HG02943 (cell line): ENCODE measurements around the gene CPXM2.

Source experiments
- ATAC-seq: cut with Tn5 transposase; IDR thresholded peaks from one replicate; pipeline ENCODE4 v1.9.1; 2021; ENCODE audit warnings: mild to moderate bottlenecking, low read depth, moderate library complexity; ENCODE audit not compliant: unreplicated experiment

Gene CPXM2

DNA sequence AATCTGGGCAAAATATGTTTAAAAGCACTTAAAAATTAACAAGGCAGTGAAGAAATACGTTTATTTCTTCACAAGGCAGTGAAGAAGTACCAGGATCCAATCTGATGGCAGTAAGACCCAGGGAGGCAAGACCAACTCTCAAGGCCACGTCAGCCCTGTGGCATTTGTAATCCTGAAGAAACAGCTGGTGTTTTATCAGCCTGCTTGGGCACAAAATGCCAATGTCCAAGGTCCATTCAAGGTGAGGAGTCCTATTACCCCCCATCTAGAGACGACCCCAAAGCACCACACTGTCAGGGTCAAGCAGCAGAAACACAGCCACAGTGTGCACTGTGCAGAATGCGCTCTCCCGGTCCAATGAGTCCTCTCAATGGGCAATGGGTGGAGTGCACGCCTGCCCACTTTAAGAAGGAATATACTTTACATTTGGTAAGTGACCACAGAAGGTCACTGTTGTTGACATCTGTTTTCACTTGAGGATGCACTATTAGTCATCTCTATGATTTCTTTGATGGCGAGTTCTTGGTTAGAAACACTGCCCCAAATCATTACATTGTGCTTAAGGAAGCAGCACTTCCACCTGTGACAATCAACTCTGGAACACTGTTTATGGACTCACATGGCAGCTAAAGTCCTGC is 12.8 kb downstream of the CPXM2 start:
- no peak for ATAC-seq

DNA sequence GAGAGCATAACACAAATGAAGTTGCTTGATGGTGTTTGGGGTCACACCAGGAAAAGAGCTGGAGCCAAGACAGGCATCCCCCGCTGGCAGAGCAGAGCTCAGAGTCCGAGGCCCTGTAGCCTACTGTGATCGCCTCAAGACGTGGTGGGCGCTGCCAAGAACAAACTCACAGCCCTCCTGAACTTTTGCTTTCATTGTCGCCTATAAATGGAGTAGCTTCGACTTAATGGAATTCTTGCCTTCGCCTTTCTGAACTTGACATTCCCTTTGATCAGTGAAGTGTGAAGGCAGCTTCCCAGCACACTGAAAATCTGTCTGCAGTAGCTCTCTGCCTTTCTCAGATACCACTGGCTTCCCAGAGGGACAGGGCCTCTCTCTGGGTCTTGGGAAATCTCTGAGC is 21.3 kb downstream of the CPXM2 start:
- ATAC-seq: no peak

DNA sequence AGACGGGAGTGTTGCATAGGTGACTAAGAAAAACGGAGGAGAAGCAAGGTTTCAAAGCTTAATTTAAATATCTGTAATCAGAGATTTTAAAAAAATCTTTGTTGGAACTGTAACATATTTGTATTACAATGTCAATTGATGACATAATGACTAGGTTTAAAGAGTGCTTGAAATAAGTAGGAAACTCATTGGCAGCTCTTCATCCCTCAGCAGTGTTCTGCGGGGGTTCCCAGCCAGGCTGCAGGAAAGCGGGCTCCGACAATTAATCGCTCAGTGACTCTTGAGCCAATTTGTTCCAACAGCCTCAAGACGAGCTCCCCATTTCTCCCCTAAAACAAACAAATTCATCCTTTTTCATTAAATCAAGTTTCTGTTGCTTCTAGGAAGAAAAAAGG is 22.6 kb downstream of the CPXM2 start:
- ATAC-seq: no peak

DNA sequence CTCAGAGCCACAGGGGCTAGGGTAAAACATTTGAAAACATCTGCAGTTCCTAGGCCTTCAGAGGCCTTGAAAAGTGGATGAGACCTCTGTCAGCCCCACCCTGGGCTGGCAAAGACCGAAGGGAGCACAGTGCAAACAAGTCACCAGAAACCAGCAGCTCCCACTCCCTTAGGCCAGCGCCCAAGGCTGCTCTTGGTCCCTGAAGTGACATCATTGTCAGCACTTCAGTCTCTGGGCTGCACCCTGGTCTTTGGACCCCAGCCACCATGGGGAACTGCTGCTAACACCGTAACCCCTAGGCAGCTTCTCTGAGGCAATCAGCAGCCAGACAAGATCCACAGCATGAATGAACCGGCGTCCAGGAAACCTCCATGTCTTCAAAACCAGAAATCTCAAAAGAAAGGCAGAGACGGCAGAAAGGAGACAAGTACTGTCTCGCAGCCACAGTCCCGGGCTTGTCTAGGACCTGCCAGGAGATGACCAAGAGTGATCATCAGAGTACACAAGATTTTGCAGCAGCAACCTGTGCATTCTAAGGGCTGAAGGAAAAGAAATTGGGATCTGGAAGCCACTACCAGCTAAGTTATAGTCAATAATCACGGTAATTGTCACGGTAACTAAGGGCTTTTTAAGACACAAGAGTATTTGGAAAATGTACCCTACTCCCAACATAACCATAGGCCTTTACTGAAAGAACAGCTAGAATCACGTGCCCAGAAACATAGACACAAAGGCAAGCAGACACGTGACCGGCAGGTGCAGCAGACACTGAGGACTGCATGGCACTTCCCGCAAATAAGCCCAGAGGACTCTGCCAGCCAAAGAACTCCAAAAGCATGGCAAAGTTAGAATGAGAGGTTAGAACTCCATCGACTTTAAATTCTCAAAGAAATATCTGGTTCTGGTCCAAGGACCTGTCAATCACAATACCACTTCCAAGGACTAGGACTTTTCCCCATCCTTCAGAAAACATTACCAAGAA is 23.3 kb downstream of the CPXM2 start:
- no peak for ATAC-seq

DNA sequence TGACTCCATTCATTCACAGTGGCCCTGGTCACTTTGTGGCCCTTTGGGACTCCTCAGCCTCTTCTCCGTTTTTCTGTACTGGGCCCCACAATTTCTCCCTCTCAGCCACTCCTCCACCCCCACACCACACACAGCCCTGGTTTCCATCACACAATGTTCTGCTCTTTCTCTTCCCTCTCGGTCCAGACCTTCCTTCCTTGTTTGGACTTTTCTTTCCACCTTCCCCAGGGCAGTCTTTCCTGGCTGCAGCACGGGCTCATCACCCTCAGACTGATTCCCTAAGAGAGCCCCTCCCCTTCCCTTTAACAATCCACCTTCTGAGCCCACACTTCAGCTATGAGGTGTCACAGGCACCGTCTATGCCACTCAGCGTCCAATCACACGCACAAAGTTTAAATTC is 25.7 kb downstream of the CPXM2 start:
- no peak for ATAC-seq

DNA sequence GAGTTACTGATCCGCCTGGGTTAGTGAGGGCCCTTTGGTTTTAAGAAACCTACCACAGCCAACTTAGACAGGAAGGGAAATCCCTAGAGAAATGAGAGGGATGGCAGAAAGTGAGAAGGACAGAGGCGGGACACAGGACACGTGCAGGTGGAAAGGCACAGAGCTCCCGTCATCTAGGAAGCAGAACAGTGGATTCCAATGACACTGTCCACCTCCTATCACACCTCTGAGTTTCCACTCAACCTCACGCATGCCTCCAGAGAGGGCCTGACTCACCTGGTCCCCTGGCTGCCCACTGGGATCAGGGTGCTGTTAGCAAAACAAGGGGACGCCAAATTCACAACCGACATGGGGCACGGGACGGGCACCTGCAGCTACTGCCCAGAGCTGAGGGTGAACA is 26.3 kb downstream of the CPXM2 start:
- ATAC-seq: no peak

DNA sequence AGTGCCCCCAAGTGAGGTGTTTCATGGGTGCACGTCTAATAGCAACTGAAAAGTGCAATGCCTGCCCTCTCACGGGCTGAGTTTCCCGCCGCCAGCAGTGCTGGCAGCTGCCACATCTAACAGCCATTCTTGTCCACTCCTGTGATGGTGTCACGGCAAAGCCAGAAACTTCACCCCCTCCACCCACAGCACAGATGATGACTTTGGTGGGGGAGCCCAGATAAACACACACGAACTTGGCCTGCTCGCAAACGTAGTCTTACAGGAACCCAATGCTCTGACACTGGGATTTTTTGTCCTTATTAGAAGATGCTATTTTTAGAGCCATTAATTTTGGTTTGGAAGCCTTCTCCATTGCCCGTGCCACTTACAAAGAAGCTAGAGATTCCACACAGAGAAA is 26.7 kb downstream of the CPXM2 start:
- no peak for ATAC-seq

DNA sequence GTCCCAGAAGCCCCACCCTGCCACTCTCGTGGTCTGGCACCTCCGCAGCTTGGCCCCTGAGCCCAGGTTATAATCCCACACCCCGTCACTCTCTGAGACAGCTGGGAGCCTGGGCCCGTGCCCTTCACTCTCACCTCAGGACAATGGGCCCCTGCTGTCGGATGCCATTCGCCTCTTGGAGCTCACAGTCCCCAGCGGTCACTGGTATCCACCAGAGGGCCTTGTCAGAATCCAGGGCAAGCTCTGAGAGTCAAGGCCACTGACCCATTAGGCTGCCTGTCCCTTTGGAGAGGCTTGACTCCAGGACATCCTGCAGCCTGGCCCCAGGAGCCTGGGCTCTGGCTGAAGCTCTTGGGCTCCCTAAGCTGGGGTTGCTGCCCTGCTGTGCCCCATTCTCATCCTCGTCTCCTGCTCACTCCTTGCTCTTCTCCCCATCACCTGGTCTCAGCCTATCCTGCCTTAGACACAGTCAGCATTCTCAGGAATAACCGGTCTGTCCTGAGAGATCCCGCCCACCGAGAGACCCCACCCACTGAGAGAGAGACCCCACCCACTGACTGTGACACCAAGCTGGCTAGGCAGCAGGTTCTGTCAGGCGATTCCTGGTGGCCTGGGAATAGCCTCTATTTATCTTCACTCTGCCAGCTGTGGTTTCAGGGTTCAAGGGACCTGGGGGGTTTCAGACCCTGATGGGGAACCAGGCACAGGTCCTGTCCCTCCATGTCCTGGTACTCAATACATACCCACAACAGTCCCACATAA is 27.7 kb downstream of the CPXM2 start:
- ATAC-seq: no peak

DNA sequence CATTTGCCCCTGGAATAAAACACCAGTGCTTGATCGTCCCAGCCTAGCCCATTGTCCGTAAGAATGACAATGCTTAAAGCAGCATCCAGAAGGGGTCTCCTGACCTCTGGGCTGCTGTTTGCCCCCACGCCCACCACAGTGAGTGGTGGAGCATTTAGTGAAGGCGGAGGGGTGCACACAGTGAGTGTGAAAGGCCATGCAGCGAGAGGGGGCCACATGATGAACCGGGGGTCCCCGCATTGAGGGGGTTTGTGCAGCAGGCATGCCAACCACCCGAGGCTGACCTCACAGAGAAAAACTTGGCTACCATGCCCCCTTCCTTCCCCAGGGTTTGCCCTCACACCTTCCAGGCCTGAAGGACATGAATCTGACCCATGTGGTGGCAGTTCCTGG is 28.4 kb downstream of the CPXM2 start:
- no peak for ATAC-seq

DNA sequence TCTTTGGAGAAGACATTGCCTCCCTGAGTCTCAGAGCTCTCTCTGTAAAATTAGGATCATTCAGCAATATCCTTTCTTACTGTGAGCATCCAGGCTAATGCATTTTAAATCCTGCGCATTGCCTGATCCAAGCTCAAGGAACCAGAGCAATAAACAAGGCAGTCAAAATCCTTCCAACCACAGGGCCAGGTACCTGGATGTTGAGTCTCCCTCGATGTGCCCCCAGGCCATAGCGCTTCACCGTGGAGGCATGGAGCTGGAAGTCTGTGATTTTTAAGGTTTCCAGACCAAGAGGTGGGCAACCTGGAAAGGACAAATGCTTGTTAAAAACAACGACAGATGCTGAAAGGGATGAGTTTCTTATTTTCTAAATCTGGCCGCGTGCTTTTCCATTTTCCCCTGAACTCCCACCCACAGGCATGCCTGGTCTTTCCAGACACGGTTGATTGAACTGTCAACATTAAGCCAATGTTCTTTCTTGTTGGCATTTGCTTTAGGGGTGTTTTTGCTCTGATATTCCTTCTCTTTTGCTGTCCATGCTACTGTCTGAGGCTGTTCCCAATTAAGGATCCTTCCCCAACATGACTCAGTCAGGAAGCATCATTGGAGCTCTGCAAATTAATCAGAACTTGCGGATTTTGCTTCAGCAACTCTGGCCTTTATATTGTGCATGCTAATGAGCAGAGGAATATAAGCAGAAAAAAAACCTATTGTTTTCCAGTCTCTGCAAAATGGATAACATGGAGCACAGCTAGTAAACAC is 29.0 kb downstream of the CPXM2 start:
- ATAC-seq: no peak

DNA sequence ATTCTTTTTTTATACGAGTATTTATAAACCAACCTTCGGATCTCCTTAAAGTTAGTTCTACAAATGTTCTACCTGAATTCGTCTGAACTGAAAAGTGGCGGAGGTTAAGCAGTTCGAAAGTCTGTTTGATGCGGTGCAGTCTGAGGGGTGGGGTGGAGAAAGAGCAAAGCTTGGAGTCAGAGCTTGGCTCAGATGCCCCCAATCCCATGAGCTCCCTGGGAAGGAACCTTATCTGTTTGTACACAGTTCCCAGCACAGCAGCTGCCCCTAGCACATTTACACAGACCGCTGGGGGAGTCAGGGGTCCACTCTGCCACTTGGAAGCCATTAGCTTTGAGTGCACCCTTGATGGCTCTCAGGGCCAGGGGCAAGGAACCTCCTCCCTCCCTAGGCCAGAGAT is 30.8 kb downstream of the CPXM2 start:
- ATAC-seq: no peak

DNA sequence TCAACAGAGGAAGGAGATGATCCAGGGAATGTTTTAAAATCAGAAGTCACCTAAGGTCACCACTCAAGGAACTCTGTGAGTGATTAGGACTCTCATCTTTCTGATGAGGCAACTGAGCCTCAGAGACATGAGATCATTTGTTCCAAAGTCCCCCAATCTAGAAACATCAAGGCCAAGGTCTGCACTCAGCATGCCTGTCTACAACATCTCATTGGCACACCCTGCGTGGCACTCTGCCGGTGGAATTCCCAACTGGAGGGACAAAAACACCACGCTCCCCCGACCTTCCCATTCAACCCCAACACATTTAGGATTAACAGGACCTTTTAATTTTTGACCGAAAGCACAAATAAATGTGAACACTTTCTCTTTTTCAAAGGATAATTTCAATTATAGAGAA is 31.4 kb downstream of the CPXM2 start:
- no peak for ATAC-seq

DNA sequence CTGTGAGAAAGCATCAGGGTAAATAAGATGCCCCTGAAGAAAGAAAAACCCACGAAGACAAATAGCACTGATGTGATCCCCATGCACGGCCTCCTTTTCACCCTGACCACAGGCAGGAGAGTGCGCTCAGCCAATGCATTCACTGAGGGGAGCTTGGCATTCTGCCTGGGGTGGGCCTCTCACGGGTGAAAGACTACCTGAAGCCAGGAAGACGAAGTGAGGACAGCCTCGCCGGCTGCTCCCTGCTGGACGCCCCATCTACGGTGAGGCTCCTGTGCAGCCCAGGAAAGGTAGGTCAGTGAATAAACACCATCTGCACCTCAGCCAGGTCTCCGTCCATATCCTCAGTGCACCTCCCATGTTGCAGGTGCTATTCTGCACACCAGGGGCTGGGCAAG is 32.0 kb downstream of the CPXM2 start:
- no peak for ATAC-seq

DNA sequence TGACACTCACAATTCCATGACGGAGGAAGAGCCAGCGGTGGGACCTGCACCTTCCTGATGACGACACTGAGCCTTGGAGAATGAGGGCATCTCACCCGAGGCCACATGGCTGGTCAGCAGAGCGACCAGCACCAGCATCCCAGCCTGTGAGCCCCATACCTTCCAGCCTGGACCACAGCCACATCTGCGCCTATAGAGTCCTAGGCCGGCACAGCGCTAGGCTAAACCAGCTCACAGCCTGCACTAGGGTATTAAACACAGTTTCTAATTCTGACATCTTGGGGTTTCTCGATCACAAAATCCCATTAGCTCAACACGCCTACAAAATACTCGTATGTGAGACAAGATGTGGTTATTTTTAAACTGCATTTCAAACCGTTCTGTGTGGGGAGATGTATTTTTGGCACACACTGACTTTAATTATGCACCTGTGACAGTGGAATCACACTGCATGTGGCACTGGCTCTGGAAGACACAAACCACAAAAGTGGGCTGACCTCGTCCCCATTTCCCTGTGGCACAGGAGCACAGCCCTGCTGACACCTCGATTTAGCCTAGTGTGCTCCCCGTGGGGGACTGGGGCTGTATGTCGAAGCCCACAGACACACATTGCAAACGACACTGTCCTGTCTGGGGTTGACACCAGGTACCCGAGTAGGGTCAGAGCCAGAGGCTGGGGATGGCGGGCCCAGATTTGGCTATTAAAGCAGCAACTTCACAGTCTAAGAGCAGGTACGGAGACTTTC is 32.5 kb downstream of the CPXM2 start:
- no peak for ATAC-seq

DNA sequence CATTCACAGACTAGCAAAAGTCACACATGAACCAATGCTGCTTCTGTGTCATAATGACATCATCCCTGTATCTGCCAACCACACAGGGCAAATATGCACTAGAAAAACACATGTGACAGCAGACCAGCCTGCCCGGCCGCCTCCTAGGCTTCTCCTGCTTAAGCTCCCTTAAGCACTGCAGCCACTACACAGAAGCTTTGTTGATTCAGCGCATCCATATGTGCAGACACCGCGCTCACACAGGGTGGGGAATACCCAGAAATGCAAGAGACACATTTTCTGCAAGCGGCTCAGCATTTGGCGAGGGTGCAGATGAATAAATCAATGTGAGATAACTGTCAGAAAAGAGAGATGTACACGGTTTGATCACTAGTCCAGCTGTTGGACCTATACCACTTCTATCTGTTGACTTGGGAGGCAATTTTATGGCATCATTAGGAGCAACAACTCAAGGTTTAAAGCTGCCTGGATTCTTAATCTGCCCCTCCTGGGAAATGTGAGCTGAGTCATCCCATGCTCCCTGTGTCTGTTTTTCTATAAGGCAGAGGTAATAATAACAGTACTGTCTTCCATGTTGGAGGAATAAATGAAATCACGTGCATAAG is 33.4 kb downstream of the CPXM2 start:
- ATAC-seq: no peak

DNA sequence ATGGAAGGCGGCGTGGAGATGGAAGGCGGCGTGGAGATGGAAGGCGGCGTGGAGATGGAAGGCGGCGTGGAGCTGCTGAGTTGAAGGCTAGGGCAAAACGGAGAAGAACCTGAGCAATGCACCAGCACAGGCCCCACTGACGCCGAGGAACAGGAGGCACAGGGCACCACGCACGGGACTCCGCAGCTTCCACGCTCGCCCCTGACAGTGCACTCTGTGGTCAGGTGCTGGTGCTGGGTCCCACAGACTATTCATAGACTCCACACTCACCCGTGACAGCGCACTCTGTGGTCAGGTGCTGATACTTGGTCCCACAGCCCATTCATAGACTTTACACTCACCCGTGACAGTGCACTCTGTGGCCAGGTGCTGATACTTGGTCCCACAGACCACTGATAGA is 34.0 kb downstream of the CPXM2 start:
- no peak for ATAC-seq

DNA sequence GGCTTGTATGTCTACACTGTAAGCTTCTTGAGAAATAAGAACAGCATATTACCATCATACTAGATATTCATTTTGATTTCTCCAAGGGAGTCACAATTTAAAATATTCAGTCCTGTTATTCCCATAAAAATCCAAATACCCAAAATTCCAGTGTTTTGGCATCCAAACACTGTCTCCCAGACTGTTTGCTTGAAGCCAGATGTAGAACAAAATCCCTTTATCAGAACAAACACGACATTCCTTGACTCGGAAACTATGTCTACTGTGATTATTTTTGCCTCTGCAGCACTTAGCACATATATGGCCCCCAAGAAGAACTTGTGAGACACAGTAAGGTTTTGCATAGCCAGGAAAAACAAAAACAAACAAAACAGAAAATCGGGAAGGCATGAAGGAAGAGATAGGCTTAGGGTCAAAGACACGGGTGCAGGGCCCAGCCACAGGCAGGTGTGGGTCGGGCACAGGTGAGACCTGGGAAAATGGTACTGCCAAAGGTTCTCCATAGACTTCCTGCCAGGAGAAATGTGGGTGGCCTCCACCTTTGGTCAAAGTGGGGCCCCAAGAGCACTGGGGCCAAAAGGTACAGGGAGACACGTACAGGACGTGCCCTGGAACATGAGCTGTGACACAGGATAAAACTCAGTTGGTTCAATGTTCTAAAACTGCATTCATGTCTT is 36.5 kb downstream of the CPXM2 start:
- no peak for ATAC-seq

DNA sequence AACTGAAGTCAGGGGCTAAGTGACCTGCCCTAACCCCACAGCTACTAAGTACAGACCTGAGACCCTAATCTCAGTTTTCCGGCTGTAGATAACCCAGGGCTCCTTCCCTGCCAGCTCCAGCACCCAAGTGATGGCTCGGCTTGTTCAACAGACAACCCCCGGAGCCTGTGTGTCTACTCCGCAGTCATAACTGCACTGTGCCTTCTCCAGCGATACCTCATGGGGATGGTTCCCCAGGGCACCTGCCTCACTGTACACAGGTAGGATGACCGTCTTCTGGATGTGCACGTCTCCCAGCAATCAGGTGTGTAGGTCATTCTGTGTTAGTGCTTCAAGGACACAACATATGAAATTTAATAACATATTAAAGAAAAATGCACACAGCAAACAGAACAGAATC is 37.1 kb downstream of the CPXM2 start:
- no peak for ATAC-seq

DNA sequence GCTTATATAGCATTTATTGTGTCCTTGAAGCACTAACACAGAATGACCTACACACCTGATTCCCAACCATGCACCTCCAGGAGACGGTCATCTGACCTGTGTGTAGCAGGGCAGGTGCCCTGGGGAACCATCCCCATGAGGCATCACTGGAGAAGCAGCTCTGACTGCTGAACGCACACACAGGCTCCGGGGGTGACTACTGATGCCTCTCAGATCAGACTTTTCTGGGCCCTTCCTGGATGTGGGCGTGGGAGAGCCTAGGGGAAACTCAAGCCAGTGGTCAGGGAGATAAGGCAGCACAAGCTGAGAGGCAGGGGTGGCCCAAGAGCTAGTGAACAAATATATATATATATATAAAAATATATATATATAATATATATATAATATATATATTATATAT is 37.6 kb downstream of the CPXM2 start:
- no peak for ATAC-seq
